Keratinocyte (primary cell): ENCODE results near the gene OR2M4. TPM values are rescaled to one million over a fixed set of nuclear protein-coding genes. Genes with fewer than 3 reads are reported as not detected.
A peak's percentile ranks its signal among the peaks of the same experiment; 100 is the strongest.
"Not testable (repeated sequence)": the region's sequence is repeated elsewhere in the genome, so short reads cannot be mapped to it uniquely, and the experiment has no call there.

Experiments used
- DNase-seq: peaks from one replicate; pipeline ENCODE4 v3.0.0-alpha.2; 2011; ENCODE audit warnings: low read depth, missing footprints, low spot score
- FAIRE-seq: peaks from 2 replicates; lab custom pipeline; 2011; peaks lifted over from hg19 to GRCh38; lab: Jason Lieb, UNC
- H2AFZ ChIP-seq: 2 replicates; pipeline ENCODE4 v1.6.0; 2012; ENCODE audit warnings: low read length, control low read depth, inconsistent platforms; ENCODE audit not compliant: control insufficient read depth
- H3K27ac ChIP-seq: 2 replicates; pipeline ENCODE4 v1.5.1; 2011; ENCODE audit warnings: low read length; ENCODE audit not compliant: control insufficient read depth, insufficient read depth
- H3K27me3 ChIP-seq: 3 replicates; pipeline ENCODE4 v1.6.0; 2011; ENCODE audit warnings: low read length; ENCODE audit not compliant: control insufficient read depth, insufficient read depth; ENCODE audit errors: extremely low read depth
- H3K36me3 ChIP-seq, 2 experiments: 2 replicates in 1 of 2; 3 replicates in 1 of 2; pipeline ENCODE4 v1.5.1; 2011; ENCODE audit warnings: low read length in 2 of 2, mild to moderate bottlenecking in 1 of 2; ENCODE audit not compliant: control insufficient read depth in 2 of 2, insufficient read depth in 2 of 2; ENCODE audit errors: extremely low read depth in 1 of 2
- H3K4me1 ChIP-seq: 3 replicates; pipeline ENCODE4 v1.5.1; 2011; ENCODE audit warnings: low read length; ENCODE audit not compliant: control insufficient read depth, insufficient read depth; ENCODE audit errors: extremely low read depth
- H3K4me2 ChIP-seq: 3 replicates; pipeline ENCODE4 v1.6.0; 2011; ENCODE audit warnings: low read depth, low read length; ENCODE audit not compliant: control insufficient read depth, insufficient read depth; ENCODE audit errors: extremely low read depth
- H3K4me3 ChIP-seq, 3 experiments: fragments of 200-600 bp in 1 of 3; sonication (generic) in 1 of 3; 2 replicates in 2 of 3; 3 replicates in 1 of 3; pipeline ENCODE4 v1.5.1; 2011 to 2016; ENCODE audit warnings: low read length in 3 of 3, mild to moderate bottlenecking in 3 of 3, control low read depth in 2 of 3, inconsistent platforms in 1 of 3, low read depth in 1 of 3, mixed read lengths in 1 of 3, mixed run types in 1 of 3, moderate library complexity in 1 of 3; ENCODE audit not compliant: control insufficient read depth in 2 of 3, insufficient read depth in 2 of 3; ENCODE audit errors: extremely low read depth in 1 of 3
- H3K79me2 ChIP-seq: 2 replicates; pipeline ENCODE4 v1.6.0; 2012; ENCODE audit warnings: low read length; ENCODE audit not compliant: control insufficient read depth, insufficient read depth
- H3K9ac ChIP-seq: 3 replicates; pipeline ENCODE4 v1.6.0; 2011; ENCODE audit warnings: low read length; ENCODE audit not compliant: control insufficient read depth, insufficient read depth; ENCODE audit errors: extremely low read depth
- H3K9me1 ChIP-seq: 3 replicates; pipeline ENCODE4 v1.6.0; 2011; ENCODE audit warnings: low read length; ENCODE audit not compliant: control insufficient read depth, insufficient read depth; ENCODE audit errors: extremely low read depth
- H3K9me3 ChIP-seq: 2 replicates; pipeline ENCODE4 v1.5.1; 2012; ENCODE audit warnings: low read depth, low read length; ENCODE audit not compliant: control insufficient read depth
- H4K20me1 ChIP-seq: 3 replicates; pipeline ENCODE4 v1.6.0; 2011; ENCODE audit warnings: low read length; ENCODE audit not compliant: control insufficient read depth, insufficient read depth; ENCODE audit errors: extremely low read depth
- EZH2 ChIP-seq: IDR thresholded peaks from one replicate; pipeline ENCODE4 v1.6.1; 2012; ENCODE audit warnings: inconsistent platforms, mild to moderate bottlenecking, low read length, moderate library complexity
- dilution Hi-C: fragments of 300-500 bp; cut with MboI; formaldehyde crosslinking; loops from one replicate; pipeline ENCODE4 v1.7.0; 2020; ENCODE audit warnings: low sequenced_read_pairs; ENCODE audit not compliant: extremely low pct_ligation_motif_present
- polyA plus RNA-seq, 5 experiments: library from polyadenylated mRNA; depleted of rRNA in 3 of 5; stranded (reverse) in 3 of 5; stranded (forward) in 1 of 5; unstranded in 1 of 5; fragments of >200 nt; gene quantifications; 1 replicate in 1 of 5; 2 replicates in 3 of 5; 3 replicates in 1 of 5; pipeline versions ENCODE4 v1.2.1 to v1.2.3, GENCODE V29; 2011 to 2012; ENCODE audit warnings: missing spikeins in 2 of 5, low read depth in 1 of 5, low replicate concordance in 1 of 5
- TF ChIP-seq, protein P1 (sequence below), 3 experiments: IDR thresholded peaks in 1 of 3; conservative IDR thresholded peaks in 1 of 3; optimal IDR thresholded peaks in 1 of 3; 2 replicates in 2 of 3; 3 replicates in 1 of 3; pipeline versions ENCODE3 to v1.5.1; 2011; ENCODE audit warnings: low read length in 3 of 3, mild to moderate bottlenecking in 3 of 3, moderate library complexity in 2 of 3, control low read depth in 1 of 3, inconsistent platforms in 1 of 3; ENCODE audit not compliant: insufficient read depth in 2 of 3; ENCODE audit errors: extremely low read depth in 1 of 3

Gene OR2M4
- polyA plus RNA-seq, 1 donor (not counting 4 experiments of a cell fraction or from before 2014, with no cell fraction given): not detected

DNA sequence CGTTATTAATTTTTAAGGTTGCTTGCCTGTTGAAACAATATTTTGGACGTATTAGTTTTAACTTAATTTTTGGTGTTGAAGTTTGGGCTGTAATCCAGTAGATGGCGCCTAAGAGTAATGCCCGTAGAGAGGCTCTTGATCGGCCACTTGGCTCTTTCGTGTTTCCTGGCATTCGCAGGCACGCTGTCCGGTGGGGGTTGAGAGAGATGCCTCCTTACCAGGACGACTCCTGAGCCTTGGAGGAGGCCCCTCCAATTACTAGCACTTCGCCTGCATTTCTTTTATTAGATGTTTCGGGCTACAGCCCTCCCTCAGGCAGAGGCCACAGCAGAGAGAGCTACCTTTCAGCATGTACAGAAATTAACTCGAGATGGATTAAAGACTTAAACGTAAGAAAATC lies 12.0 kb downstream of the OR2M4 start:
- no peak overlapping the region for H3K4me2 ChIP-seq
- DNase-seq: no peak

GRCh38 chr1:248259309-248259708 lies 28.1 kb downstream of the OR2M4 start:
- H3K9ac ChIP-seq, H3K9me1 ChIP-seq, H3K27me3 ChIP-seq, H4K20me1 ChIP-seq, dilution Hi-C loops, H3K4me3 ChIP-seq, H3K9me3 ChIP-seq, H3K4me2 ChIP-seq, FAIRE-seq, H2AFZ ChIP-seq, H3K36me3 ChIP-seq, H3K79me2 ChIP-seq, DNase-seq, H3K27ac ChIP-seq, H3K4me1 ChIP-seq: not testable (repeated sequence)

More for the DNA sequence above, 12.0 kb downstream of the OR2M4 start:
- Histone ChIP-seq H3K4me3 (no peak overlapping the region), H2AFZ (no peak overlapping the region), H3K9me1 (no peaks in the 10 kb centered on the region), H3K36me3 (no peaks in the 10 kb centered on the region), H3K4me1 (no peaks in the 10 kb centered on the region), H3K27me3 (no peaks in the 10 kb centered on the region), H3K9ac (no peak overlapping the region), H3K79me2 (no peaks in the 10 kb centered on the region), H4K20me1 (no peaks in the 10 kb centered on the region), H3K9me3 (no peaks in the 10 kb centered on the region), H3K27ac (no peak overlapping the region)
- TF ChIP-seq EZH2: no peak
- TF ChIP-seq, protein P1, sequence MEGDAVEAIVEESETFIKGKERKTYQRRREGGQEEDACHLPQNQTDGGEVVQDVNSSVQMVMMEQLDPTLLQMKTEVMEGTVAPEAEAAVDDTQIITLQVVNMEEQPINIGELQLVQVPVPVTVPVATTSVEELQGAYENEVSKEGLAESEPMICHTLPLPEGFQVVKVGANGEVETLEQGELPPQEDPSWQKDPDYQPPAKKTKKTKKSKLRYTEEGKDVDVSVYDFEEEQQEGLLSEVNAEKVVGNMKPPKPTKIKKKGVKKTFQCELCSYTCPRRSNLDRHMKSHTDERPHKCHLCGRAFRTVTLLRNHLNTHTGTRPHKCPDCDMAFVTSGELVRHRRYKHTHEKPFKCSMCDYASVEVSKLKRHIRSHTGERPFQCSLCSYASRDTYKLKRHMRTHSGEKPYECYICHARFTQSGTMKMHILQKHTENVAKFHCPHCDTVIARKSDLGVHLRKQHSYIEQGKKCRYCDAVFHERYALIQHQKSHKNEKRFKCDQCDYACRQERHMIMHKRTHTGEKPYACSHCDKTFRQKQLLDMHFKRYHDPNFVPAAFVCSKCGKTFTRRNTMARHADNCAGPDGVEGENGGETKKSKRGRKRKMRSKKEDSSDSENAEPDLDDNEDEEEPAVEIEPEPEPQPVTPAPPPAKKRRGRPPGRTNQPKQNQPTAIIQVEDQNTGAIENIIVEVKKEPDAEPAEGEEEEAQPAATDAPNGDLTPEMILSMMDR (optimal IDR thresholded peaks at IDR 0.05 in 1 of 3, IDR thresholded peaks at IDR 0.05 in 1 of 3, conservative IDR thresholded peaks at IDR 0.05 in 1 of 3; ENCODE audit: extremely low read depth in 1 of 3, insufficient read depth in 2 of 3, low read length in 3 of 3): peak; percentile 34 to 77 (median 39)
- no peak for FAIRE-seq
- dilution Hi-C loops: no loop called here

GRCh38 chr1:248268178-248268577 lies 37.0 kb downstream of the OR2M4 start:
- Histone ChIP-seq H3K4me1 (no peaks in the 10 kb centered on the region), H4K20me1 (no peaks in the 10 kb centered on the region), H3K9me3 (no peaks in the 10 kb centered on the region), H3K4me3 (no peak overlapping the region), H3K27me3 (no peaks in the 10 kb centered on the region), H3K4me2 (no peak overlapping the region), H3K9ac (no peak overlapping the region), H2AFZ (no peak overlapping the region), H3K9me1 (no peaks in the 10 kb centered on the region), H3K79me2 (no peaks in the 10 kb centered on the region), H3K27ac (no peak overlapping the region), H3K36me3 (no peaks in the 10 kb centered on the region)
- DNase-seq (no peak), FAIRE-seq (no peak)
- dilution Hi-C loops: no loop called here
- TF ChIP-seq, protein P1 (optimal IDR thresholded peaks at IDR 0.05 in 1 of 3, IDR thresholded peaks at IDR 0.05 in 1 of 3, conservative IDR thresholded peaks at IDR 0.05 in 1 of 3; ENCODE audit: extremely low read depth in 1 of 3, insufficient read depth in 2 of 3, low read length in 3 of 3): no peak
- no peak for TF ChIP-seq EZH2

- H3K4me3 ChIP-seq, H2AFZ ChIP-seq, FAIRE-seq, dilution Hi-C loops, H4K20me1 ChIP-seq, H3K27me3 ChIP-seq, H3K9ac ChIP-seq, H3K27ac ChIP-seq, H3K36me3 ChIP-seq, H3K9me3 ChIP-seq, H3K9me1 ChIP-seq, DNase-seq, H3K4me2 ChIP-seq, H3K4me1 ChIP-seq, H3K79me2 ChIP-seq: not testable (repeated sequence)
These were observed 42.0 kb downstream of the OR2M4 start for GRCh38 chr1:248273225-248273624.
